A549 (cell line): ENCODE measurements around the gene PBX2. TPM values are rescaled to one million over a fixed set of nuclear protein-coding genes. Genes with fewer than 3 reads are reported as not detected.

ENCODE experiments used
- ATAC-seq, 2 experiments: fragments of 200-7000 bp in 1 of 2; fragments of >200 bp in 1 of 2; cut with Nextera tagmentation in 1 of 2; cut with Tn5 transposase in 1 of 2; 3 replicates each; pipeline versions ENCODE4 v1.8.0 to v1.9.1; 2018 to 2020; ENCODE audit warnings: mild to moderate bottlenecking in 1 of 2, moderate library complexity in 1 of 2
- CTCF ChIA-PET: fragments of 300-600 bp; sonication (Branson Sonifier 250); formaldehyde crosslinking; extraction: SDS; loops from one replicate; lab custom pipeline; 2021; ENCODE audit warnings: antibody characterized with exemption, inconsistent platforms; lab: Yijun Ruan, JAX
- POLR2A ChIA-PET: fragments of 350-600 bp; formaldehyde crosslinking; extraction: SDS; loops from one replicate; lab custom pipeline; 2021; ENCODE audit warnings: antibody characterized with exemption, inconsistent platforms; lab: Yijun Ruan, JAX
- DNase-seq, 2 experiments: peaks; one replicate each; pipeline versions ENCODE4 v3.0.0 to v3.0.0-alpha.2; 2011 to 2016; ENCODE audit warnings: low read depth in 1 of 2, low spot score in 1 of 2
- FAIRE-seq: peaks from 2 replicates; lab custom pipeline; 2011; peaks lifted over from hg19 to GRCh38; lab: Jason Lieb, UNC
- H3K27ac ChIP-seq, 2 experiments: fragments of >200 bp; sonication (Bioruptor Twin); formaldehyde crosslinking; 3 replicates each; pipeline ENCODE4 v1.5.1; 2016 to 2017
- H3K4me1 ChIP-seq: fragments of >200 bp; sonication (Bioruptor Twin); formaldehyde crosslinking; 3 replicates; pipeline ENCODE4 v1.6.1; 2016
- H3K4me2 ChIP-seq: fragments of >200 bp; sonication (Bioruptor Twin); formaldehyde crosslinking; 3 replicates; pipeline ENCODE4 v1.6.1; 2016
- H3K4me3 ChIP-seq: fragments of >200 bp; sonication (Bioruptor Twin); formaldehyde crosslinking; 3 replicates; pipeline ENCODE4 v1.5.1; 2016
- H3K9me3 ChIP-seq: fragments of >200 bp; sonication (Bioruptor Twin); formaldehyde crosslinking; 3 replicates; pipeline ENCODE4 v1.6.1; 2016
- BHLHE40 ChIP-seq: IDR thresholded peaks from 2 replicates; pipeline ENCODE4 v1.6.1; 2012; ENCODE audit warnings: low read depth, low read length, inconsistent platforms
- CHD2 ChIP-seq: fragments of 150-350 bp; IDR thresholded peaks from 2 replicates; pipeline ENCODE4 v1.6.1; 2014; ENCODE audit warnings: low read length; ENCODE audit not compliant: partially characterized antibody
- EHMT2 ChIP-seq: fragments of 200-600 bp; sonication (generic); IDR thresholded peaks from 2 replicates; pipeline ENCODE4 v1.6.1; 2016; ENCODE audit warnings: antibody characterized with exemption, low read depth, mild to moderate bottlenecking, moderate library complexity
- FOSL2 ChIP-seq, 2 experiments: fragments of 450-650 bp in 1 of 2; fragments of >200 bp in 1 of 2; sonication (Bioruptor Twin) in 1 of 2; formaldehyde crosslinking; IDR thresholded peaks; 2 replicates each; pipeline versions ENCODE4 v1.5.0 to v1.6.1; 2016 to 2020; ENCODE audit warnings: mild to moderate bottlenecking in 1 of 2, moderate library complexity in 1 of 2
- GATA3 ChIP-seq: IDR thresholded peaks from 2 replicates; pipeline ENCODE4 v1.6.1; 2012; ENCODE audit warnings: borderline replicate concordance
- HMGXB4 ChIP-seq: fragments of 250-450 bp; sonication (Bioruptor Pico); IDR thresholded peaks from 2 replicates; pipeline ENCODE4 v1.5.0; 2021; ENCODE audit warnings: mild to moderate bottlenecking, moderate library complexity, borderline replicate concordance
- HOXB13 ChIP-seq: fragments of 250-450 bp; sonication (Bioruptor Pico); IDR thresholded peaks from 2 replicates; pipeline ENCODE4 v1.5.0; 2020; ENCODE audit warnings: low read depth, mild to moderate bottlenecking, moderate library complexity
- KDM1A ChIP-seq: fragments of 200-600 bp; sonication (generic); IDR thresholded peaks from 2 replicates; pipeline ENCODE4 v1.6.1; 2016; ENCODE audit warnings: low read depth, mild to moderate bottlenecking
- MAFK ChIP-seq: fragments of 450-650 bp; IDR thresholded peaks from 2 replicates; pipeline ENCODE4 v1.6.1; 2014; ENCODE audit not compliant: partially characterized antibody
- MAZ ChIP-seq: fragments of 150-350 bp; IDR thresholded peaks from 2 replicates; pipeline ENCODE4 v1.6.1; 2014; ENCODE audit warnings: antibody characterized with exemption, low read depth, low read length, borderline replicate concordance
- MYC ChIP-seq: IDR thresholded peaks from 2 replicates; pipeline ENCODE4 v1.6.1; 2012; ENCODE audit warnings: mild to moderate bottlenecking, inconsistent platforms, low read length, improper control_type of control experiment, borderline replicate concordance
- NFE2L2 ChIP-seq: fragments of 150-350 bp; conservative IDR thresholded peaks from 2 replicates; pipeline ENCODE4 v1.6.1; 2014; ENCODE audit warnings: low read length
- PHF8 ChIP-seq: fragments of 200-600 bp; sonication (generic); IDR thresholded peaks from 2 replicates; pipeline ENCODE4 v1.6.1; 2016; ENCODE audit warnings: low read depth, mild to moderate bottlenecking, antibody characterized with exemption, moderate library complexity, borderline replicate concordance
- POLR2AphosphoS2 ChIP-seq: conservative IDR thresholded peaks from 2 replicates; pipeline ENCODE4 v1.6.1; 2012; ENCODE audit warnings: low read length, improper control_type of control experiment, inconsistent platforms
- RFX5 ChIP-seq: fragments of 450-650 bp; IDR thresholded peaks from 2 replicates; pipeline ENCODE4 v1.7.1; 2014; ENCODE audit warnings: antibody characterized with exemption, mild to moderate bottlenecking, moderate library complexity
- TP53 ChIP-seq: fragments of 250-450 bp; sonication (Bioruptor Pico); IDR thresholded peaks from 2 replicates; pipeline ENCODE4 v1.5.0; 2021; ENCODE audit warnings: mild to moderate bottlenecking, moderate library complexity
- ZFP36 ChIP-seq: fragments of 450-650 bp; IDR thresholded peaks from 2 replicates; pipeline ENCODE4 v1.6.1; 2014; ENCODE audit warnings: borderline replicate concordance; ENCODE audit not compliant: partially characterized antibody
- whole genome bisulfite sequencing: methylation state at CpG from one replicate; pipeline ENCODE4 v1.1.6; 2017; ENCODE audit errors: missing lambda C conversion rate; 5-methylcytosine and 5-hydroxymethylcytosine counted together
- polyA plus RNA-seq, 4 experiments: library from polyadenylated mRNA; depleted of rRNA in 3 of 4; stranded (reverse); fragments of >200 nt; fragmentation: RNase III in 1 of 4; extraction: RNeasy Plus Mini Kit Qiagen cat#74134 plus additional on column Dnase treatment in 1 of 4; gene quantifications; 2 replicates in 3 of 4; 3 replicates in 1 of 4; pipeline ENCODE4 v1.2.3, GENCODE V29; 2011 to 2017
- TF ChIP-seq, protein P1 (sequence below): IDR thresholded peaks from 2 replicates; pipeline ENCODE4 v1.6.1; 2012
- TF ChIP-seq, protein P2 (sequence below): fragments of >200 bp; sonication (Bioruptor Twin); formaldehyde crosslinking; IDR thresholded peaks from 3 replicates; pipeline ENCODE4 v1.6.1; 2016
- TF ChIP-seq, protein P3 (sequence below): fragments of >200 bp; sonication (Bioruptor Twin); formaldehyde crosslinking; IDR thresholded peaks from 3 replicates; pipeline ENCODE4 v1.5.1; 2016

The PBX2 gene
- polyA plus RNA-seq, 2 of the 4 experiments (the other 2 are of a cell fraction) = 27.0 to 30.8 TPM

- 93% methylated on average over 15 of the region's 15 CpGs for WGBS
- Histone ChIP-seq H3K27ac (no peak overlapping the region), H3K4me3 (no peak overlapping the region), H3K9me3 (no peaks in the 10 kb centered on the region), H3K4me1 (peaks cover 30% of the 10 kb centered on the region), H3K4me2 (no peak overlapping the region)
- no peak for DNase-seq
- ChIA-PET CTCF (interaction anchor here (0.9 kb wide), 1 partner anchor 133 kb away, joined by 3 read pairs; no protein-coding TSS in a partner anchor), POLR2A (no interaction called here)
- no peak for ATAC-seq
- TF ChIP-seq, protein P1, sequence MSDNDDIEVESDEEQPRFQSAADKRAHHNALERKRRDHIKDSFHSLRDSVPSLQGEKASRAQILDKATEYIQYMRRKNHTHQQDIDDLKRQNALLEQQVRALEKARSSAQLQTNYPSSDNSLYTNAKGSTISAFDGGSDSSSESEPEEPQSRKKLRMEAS = no peak
- TF ChIP-seq CHD2 (no peak), BHLHE40 (no peak), TP53 (CRISPR knock-in tag) (no peak), MYC (no peak), GATA3 (no peak), KDM1A (no peak), EHMT2 (no peak), POLR2AphosphoS2 (no peak), ZFP36 (no peak), FOSL2 (IDR thresholded peaks at IDR 0.05) (no peak), FOSL2 (CRISPR knock-in tag; IDR thresholded peaks at IDR 0.05) (no peak), HMGXB4 (CRISPR knock-in tag) (no peak), NFE2L2 (no peak)
- TF ChIP-seq, protein P2, sequence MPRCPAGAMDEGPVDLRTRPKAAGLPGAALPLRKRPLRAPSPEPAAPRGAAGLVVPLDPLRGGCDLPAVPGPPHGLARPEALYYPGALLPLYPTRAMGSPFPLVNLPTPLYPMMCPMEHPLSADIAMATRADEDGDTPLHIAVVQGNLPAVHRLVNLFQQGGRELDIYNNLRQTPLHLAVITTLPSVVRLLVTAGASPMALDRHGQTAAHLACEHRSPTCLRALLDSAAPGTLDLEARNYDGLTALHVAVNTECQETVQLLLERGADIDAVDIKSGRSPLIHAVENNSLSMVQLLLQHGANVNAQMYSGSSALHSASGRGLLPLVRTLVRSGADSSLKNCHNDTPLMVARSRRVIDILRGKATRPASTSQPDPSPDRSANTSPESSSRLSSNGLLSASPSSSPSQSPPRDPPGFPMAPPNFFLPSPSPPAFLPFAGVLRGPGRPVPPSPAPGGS = no peak
- TF ChIP-seq, protein P3, sequence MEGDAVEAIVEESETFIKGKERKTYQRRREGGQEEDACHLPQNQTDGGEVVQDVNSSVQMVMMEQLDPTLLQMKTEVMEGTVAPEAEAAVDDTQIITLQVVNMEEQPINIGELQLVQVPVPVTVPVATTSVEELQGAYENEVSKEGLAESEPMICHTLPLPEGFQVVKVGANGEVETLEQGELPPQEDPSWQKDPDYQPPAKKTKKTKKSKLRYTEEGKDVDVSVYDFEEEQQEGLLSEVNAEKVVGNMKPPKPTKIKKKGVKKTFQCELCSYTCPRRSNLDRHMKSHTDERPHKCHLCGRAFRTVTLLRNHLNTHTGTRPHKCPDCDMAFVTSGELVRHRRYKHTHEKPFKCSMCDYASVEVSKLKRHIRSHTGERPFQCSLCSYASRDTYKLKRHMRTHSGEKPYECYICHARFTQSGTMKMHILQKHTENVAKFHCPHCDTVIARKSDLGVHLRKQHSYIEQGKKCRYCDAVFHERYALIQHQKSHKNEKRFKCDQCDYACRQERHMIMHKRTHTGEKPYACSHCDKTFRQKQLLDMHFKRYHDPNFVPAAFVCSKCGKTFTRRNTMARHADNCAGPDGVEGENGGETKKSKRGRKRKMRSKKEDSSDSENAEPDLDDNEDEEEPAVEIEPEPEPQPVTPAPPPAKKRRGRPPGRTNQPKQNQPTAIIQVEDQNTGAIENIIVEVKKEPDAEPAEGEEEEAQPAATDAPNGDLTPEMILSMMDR = no peak
- FAIRE-seq = no peak
These were observed 8.8 kb downstream of the PBX2 start for GRCh38 chr6:32181148-32181702.

DNA sequence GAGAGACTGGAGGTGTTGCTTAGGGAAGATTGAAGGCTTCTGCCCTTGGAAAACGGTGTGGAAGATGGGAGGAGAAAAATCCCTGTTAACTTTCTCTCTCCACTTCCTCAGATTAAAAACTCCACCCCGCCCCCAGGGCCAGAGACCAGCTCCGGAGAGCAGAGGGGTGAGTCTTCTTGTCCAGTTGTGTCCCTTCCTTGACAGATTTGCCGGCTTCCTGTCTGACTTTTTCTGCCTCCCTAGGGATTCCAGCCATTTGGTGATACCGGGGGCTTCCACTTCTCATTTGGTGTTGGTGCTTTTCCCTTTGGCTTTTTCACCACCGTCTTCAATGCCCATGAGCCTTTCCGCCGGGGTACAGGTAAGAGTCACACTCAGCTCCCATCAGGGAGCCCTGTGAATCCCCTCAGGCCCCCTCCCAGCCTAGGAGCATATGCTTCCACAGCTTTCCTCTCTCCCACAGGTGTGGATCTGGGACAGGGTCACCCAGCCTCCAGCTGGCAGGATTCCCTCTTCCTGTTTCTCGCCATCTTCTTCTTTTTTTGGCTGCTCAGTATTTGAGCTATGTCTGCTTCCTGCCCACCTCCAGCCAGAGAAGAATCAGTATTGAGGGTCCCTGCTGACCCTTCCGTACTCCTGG lies 10.1 kb downstream of the PBX2 start:
- POLR2A ChIA-PET = interaction anchor here (1.3 kb wide), 1 partner anchor 16 kb away, joined by 5 read pairs; no protein-coding TSS in a partner anchor
- no peak for ATAC-seq
- CTCF ChIA-PET = interaction anchor here (0.9 to 1.5 kb wide), 2 partner anchors 9 to 96 kb away, joined by 3 to 6 read pairs; no protein-coding TSS in a partner anchor
- Histone ChIP-seq H3K4me3 (no peak overlapping the region), H3K9me3 (no peaks in the 10 kb centered on the region), H3K4me2 (peak overlapping the region; percentile 94), H3K4me1 (peaks cover 25% of the 10 kb centered on the region), H3K27ac (no peak overlapping the region; a peak in 1 of 6 replicates)
- 82% methylated on average over 10 of the region's 10 CpGs for WGBS
- TF ChIP-seq EHMT2 = no peak
- TF ChIP-seq TP53 (CRISPR knock-in tag) = no peak
- no peak for TF ChIP-seq BHLHE40
- TF ChIP-seq MAZ = no peak
- TF ChIP-seq HOXB13 (CRISPR knock-in tag) = no peak
- TF ChIP-seq GATA3 = no peak
- TF ChIP-seq ZFP36 = no peak
- no peak for TF ChIP-seq MAFK
- TF ChIP-seq RFX5 = no peak
- TF ChIP-seq HMGXB4 (CRISPR knock-in tag) = no peak
- TF ChIP-seq PHF8 = no peak
- no peak for DNase-seq
- FAIRE-seq = no peak
